ENCODE data around the gene TRPC3.
"Not testable (repeated sequence)": the region's sequence is repeated elsewhere in the genome, so short reads cannot be mapped to it uniquely, and the experiment has no call there.

The TRPC3 gene

GRCh38 chr4:121950212-121950679 is 1.6 kb downstream of the TRPC3 start:
- DNase-seq, result peak in 49 of 51 donors; percentile 3 to 86 (median 52)

GRCh38 chr4:121946644-121947043 is 5.2 kb downstream of the TRPC3 start:
- no peak for DNase-seq

GRCh38 chr4:121943941-121944340 is 7.9 kb downstream of the TRPC3 start:
- no peak for DNase-seq

- DNase-seq, result no peak
These were observed 12.2 kb downstream of the TRPC3 start for GRCh38 chr4:121939690-121940089.

- DNase-seq, result no peak
These were observed 13.4 kb downstream of the TRPC3 start for GRCh38 chr4:121938282-121939092.

GRCh38 chr4:121936101-121936500 is 15.8 kb downstream of the TRPC3 start:
- DNase-seq, result no peak

- DNase-seq, result no peak
These were observed 17.2 kb downstream of the TRPC3 start for GRCh38 chr4:121934635-121935034.

- DNase-seq, result peak in 1 of 51 donors; percentile 7
These were observed 19.5 kb downstream of the TRPC3 start for GRCh38 chr4:121932212-121932974.

GRCh38 chr4:121930304-121930703 is 21.6 kb downstream of the TRPC3 start:
- DNase-seq, result no peak

GRCh38 chr4:121927948-121928347 is 23.9 kb downstream of the TRPC3 start:
- DNase-seq, result no peak

GRCh38 chr4:121926490-121926889 is 25.4 kb downstream of the TRPC3 start:
- DNase-seq, result not testable (repeated sequence)

GRCh38 chr4:121923306-121923705 is 28.6 kb downstream of the TRPC3 start:
- DNase-seq, result no peak

GRCh38 chr4:121913667-121914066 is 38.2 kb downstream of the TRPC3 start:
- no peak for DNase-seq

- no peak for DNase-seq
These were observed 43.5 kb downstream of the TRPC3 start for GRCh38 chr4:121908346-121908745.

GRCh38 chr4:121900132-121900983 is 51.5 kb downstream of the TRPC3 start:
- peak in 24 of 51 donors; percentile 1 to 59 (median 16) for DNase-seq

GRCh38 chr4:121898150-121898549 is 53.7 kb downstream of the TRPC3 start:
- DNase-seq, result no peak

- no peak for DNase-seq
These were observed 63.7 kb downstream of the TRPC3 start for GRCh38 chr4:121888134-121888533.

- DNase-seq, result no peak
These were observed 66.7 kb downstream of the TRPC3 start for GRCh38 chr4:121885115-121885514.

- no peak for DNase-seq
These were observed 70.7 kb downstream of the TRPC3 start for GRCh38 chr4:121881158-121881557.

GRCh38 chr4:121879135-121879534 is 72.7 kb downstream of the TRPC3 start:
- no peak for DNase-seq

GRCh38 chr4:121877041-121877773 is 74.7 kb downstream of the TRPC3 start:
- DNase-seq, result no peak
